Esophagus muscularis mucosa (tissue), 4 donors: Measurements from ENCODE around the gene CPB1.

Source experiments
- EP300 ChIP-seq: sonication (generic); formaldehyde crosslinking; IDR thresholded peaks from one replicate; pipeline ENCODE4 v1.6.1; 2017; ENCODE audit warnings: antibody characterized with exemption
- POLR2AphosphoS5 ChIP-seq, 2 donors: sonication (generic); formaldehyde crosslinking; IDR thresholded peaks; one replicate each; pipeline ENCODE4 v1.6.1; 2017; ENCODE audit warnings: antibody characterized with exemption in 2 of 2
- TF ChIP-seq, protein P1 (sequence below), 3 experiments: fragments of 200-600 bp in 2 of 3; fragments of 450-650 bp in 1 of 3; sonication (generic) in 2 of 3; IDR thresholded peaks; one replicate each; pipeline ENCODE4 v1.5.1; 2017 to 2019; ENCODE audit warnings: antibody characterized with exemption in 3 of 3, mild to moderate bottlenecking in 2 of 3, moderate library complexity in 1 of 3

DNA sequence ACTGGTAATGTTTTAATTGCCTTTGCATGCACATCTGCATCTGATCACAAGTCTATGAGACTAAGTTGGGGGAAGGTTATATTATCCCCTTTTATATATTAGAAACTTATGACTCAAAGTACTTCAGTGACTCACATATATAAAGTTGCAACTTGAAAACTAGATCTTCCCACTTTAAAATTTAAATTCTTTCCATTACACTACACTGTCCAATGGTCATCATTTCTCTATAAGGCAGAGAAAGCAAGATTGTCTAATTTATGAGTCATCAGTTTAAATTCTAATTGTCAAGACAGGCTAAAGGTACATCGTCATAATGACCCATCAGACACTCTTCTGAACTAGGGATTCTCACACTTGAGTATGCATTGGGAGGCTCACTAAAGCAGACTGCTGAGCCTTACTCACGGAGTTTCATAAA lies 75.4 kb downstream of the CPB1 start:
- TF ChIP-seq, protein P1, sequence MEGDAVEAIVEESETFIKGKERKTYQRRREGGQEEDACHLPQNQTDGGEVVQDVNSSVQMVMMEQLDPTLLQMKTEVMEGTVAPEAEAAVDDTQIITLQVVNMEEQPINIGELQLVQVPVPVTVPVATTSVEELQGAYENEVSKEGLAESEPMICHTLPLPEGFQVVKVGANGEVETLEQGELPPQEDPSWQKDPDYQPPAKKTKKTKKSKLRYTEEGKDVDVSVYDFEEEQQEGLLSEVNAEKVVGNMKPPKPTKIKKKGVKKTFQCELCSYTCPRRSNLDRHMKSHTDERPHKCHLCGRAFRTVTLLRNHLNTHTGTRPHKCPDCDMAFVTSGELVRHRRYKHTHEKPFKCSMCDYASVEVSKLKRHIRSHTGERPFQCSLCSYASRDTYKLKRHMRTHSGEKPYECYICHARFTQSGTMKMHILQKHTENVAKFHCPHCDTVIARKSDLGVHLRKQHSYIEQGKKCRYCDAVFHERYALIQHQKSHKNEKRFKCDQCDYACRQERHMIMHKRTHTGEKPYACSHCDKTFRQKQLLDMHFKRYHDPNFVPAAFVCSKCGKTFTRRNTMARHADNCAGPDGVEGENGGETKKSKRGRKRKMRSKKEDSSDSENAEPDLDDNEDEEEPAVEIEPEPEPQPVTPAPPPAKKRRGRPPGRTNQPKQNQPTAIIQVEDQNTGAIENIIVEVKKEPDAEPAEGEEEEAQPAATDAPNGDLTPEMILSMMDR (IDR thresholded peaks at IDR 0.05): no peak
- TF ChIP-seq POLR2AphosphoS5 (IDR thresholded peaks at IDR 0.05): no peak
- no peak for TF ChIP-seq EP300
